ENCODE data around the gene FAM20C.

FAM20C gene

GRCh38 chr7:207418-208129 is 15.2 kb downstream of the FAM20C start:
- TF ChIP-seq, protein P1, sequence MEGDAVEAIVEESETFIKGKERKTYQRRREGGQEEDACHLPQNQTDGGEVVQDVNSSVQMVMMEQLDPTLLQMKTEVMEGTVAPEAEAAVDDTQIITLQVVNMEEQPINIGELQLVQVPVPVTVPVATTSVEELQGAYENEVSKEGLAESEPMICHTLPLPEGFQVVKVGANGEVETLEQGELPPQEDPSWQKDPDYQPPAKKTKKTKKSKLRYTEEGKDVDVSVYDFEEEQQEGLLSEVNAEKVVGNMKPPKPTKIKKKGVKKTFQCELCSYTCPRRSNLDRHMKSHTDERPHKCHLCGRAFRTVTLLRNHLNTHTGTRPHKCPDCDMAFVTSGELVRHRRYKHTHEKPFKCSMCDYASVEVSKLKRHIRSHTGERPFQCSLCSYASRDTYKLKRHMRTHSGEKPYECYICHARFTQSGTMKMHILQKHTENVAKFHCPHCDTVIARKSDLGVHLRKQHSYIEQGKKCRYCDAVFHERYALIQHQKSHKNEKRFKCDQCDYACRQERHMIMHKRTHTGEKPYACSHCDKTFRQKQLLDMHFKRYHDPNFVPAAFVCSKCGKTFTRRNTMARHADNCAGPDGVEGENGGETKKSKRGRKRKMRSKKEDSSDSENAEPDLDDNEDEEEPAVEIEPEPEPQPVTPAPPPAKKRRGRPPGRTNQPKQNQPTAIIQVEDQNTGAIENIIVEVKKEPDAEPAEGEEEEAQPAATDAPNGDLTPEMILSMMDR (IDR thresholded peaks at IDR 0.05; ENCODE audit: low read length, missing control alignments), result peak; percentile 24
- DNase-seq (ENCODE audit: low read depth), result no peak
- no peak overlapping the region for H3K4me3 ChIP-seq (replicated peaks; ENCODE audit: low read depth, low read length)

- no peak for DNase-seq (ENCODE audit: low read depth)
- TF ChIP-seq, protein P1 (IDR thresholded peaks at IDR 0.05; ENCODE audit: low read length, missing control alignments), result no peak
- no peak overlapping the region for H3K4me3 ChIP-seq (replicated peaks; ENCODE audit: low read depth, low read length)
These were observed 15.8 kb downstream of the FAM20C start for GRCh38 chr7:208130-208673.

GRCh38 chr7:208816-209215 is 16.4 kb downstream of the FAM20C start:
- TF ChIP-seq, protein P1 (IDR thresholded peaks at IDR 0.05; ENCODE audit: low read length, missing control alignments), result no peak
- no peak overlapping the region for H3K4me3 ChIP-seq (replicated peaks; ENCODE audit: low read depth, low read length)
- no peak for DNase-seq (ENCODE audit: low read depth)

- TF ChIP-seq, protein P1 (IDR thresholded peaks at IDR 0.05; ENCODE audit: low read length, missing control alignments), result no peak
- H3K4me3 ChIP-seq (replicated peaks; ENCODE audit: low read depth, low read length), result no peak overlapping the region
- no peak for DNase-seq (ENCODE audit: low read depth)
These were observed 17.0 kb downstream of the FAM20C start for GRCh38 chr7:209416-209815.

DNA sequence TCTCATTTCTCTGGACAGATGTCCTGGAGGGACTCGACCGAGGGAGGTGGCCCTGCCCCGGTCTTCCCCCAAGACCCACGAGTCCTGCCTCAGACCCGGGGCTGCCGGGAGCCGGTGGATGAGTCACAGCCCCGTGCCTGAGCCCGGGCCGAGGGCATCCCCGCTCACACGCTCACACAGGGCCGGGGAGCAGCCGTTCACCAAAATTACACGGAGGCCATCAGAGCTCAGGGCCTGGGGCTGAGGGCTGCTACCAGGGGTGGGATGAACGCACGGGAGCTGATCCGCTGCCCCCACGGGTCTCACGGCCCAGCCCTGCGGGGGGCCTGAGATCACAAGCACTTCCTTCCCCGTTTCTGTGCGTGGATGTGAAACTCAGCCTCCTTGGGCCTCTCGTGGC is 17.5 kb downstream of the FAM20C start:
- no peak overlapping the region for H3K4me3 ChIP-seq (replicated peaks; ENCODE audit: low read depth, low read length)
- DNase-seq (ENCODE audit: low read depth), result no peak
- TF ChIP-seq, protein P1 (IDR thresholded peaks at IDR 0.05; ENCODE audit: low read length, missing control alignments), result no peak

DNA sequence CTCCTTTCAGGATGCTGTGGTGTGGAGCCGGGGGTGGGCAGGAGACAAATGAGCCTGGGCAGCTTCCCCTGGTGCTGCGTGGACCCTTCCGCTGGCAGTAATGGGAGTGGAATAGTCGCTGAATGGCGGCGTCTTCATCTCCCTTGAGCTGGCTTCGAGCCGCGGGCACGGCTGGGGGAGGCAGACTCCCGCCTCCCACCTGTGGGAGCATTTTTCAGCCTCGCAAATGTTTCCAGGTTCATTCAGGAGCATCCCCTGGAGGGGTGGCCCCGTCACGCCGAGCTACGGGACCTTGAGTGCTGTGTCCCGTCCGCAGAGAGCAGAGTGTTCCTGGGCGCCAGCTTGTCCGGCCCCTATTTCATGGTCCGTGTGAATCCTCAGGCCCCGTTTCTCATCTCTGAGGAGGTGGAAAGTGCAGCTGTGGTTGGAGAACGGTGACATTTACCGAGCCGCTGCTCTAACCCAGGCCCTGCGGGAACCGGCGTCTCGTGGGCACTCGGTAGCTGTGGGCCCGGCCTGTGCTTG is 18.1 kb downstream of the FAM20C start:
- no peak for DNase-seq (ENCODE audit: low read depth)

More for the DNA sequence above, 18.1 kb downstream of the FAM20C start:
- H3K4me3 ChIP-seq (replicated peaks; ENCODE audit: low read depth, low read length), result no peak overlapping the region
- TF ChIP-seq, protein P1 (IDR thresholded peaks at IDR 0.05; ENCODE audit: low read length, missing control alignments), result no peak

All from fibroblast of pulmonary artery (primary cell).